ENCODE data around the gene TNFRSF21.

TNFRSF21 gene, protein sequence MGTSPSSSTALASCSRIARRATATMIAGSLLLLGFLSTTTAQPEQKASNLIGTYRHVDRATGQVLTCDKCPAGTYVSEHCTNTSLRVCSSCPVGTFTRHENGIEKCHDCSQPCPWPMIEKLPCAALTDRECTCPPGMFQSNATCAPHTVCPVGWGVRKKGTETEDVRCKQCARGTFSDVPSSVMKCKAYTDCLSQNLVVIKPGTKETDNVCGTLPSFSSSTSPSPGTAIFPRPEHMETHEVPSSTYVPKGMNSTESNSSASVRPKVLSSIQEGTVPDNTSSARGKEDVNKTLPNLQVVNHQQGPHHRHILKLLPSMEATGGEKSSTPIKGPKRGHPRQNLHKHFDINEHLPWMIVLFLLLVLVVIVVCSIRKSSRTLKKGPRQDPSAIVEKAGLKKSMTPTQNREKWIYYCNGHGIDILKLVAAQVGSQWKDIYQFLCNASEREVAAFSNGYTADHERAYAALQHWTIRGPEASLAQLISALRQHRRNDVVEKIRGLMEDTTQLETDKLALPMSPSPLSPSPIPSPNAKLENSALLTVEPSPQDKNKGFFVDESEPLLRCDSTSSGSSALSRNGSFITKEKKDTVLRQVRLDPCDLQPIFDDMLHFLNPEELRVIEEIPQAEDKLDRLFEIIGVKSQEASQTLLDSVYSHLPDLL

DNA sequence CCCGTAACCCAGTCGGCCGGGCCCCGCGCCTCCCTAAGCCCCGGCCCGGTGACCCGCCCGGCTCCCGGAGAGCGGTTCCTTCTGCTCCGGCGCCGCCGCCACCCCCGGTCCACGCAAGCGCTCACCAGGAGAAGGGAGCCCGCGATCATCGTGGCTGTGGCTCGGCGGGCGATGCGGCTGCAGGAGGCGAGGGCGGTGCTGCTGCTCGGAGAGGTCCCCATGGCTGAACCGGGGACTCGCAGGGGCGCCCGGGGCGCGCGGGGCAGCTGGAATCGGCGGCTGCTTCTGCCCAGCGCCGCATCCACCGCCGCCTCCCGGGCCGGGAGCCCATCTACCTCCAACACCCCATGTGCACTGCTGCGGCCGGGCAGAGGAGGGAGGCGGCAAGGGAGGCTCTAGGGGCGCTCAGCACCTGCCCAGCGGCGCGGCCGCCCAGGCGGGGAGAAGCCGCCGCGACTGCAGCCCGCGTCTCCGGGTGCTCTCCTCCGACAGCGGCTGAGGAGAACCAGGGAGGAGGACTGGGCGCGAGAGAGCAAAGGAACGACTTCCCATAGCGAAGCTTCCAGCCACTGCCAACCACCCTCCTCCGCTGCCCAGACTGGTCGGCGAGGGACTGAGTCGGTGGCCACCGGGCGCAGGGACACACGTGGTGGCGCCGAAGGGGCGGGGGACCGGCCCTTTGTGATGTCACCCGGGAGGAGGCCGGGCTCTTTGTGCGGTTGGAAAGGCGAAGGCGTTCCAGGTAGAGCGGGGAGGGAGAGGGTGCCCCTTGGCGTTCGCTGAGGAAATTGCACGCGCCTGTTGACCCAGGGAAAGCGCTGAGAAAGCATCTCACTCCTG, at the start of gene TNFRSF21:
Gene TNFRSF21, minus strand, starts transcription at position 615 of the 840 bp plus-strand sequence. Its CDS starts 394 bp downstream, at position 221.
- Histone ChIP-seq H3K4me3 (ENCODE audit: low read length) (peak within 1 kb of the TSS; percentile 72), H3K9me2 (replicated peaks; ENCODE audit: insufficient read depth, low read length) (no peaks in the 10 kb centered on the region), H3F3A (ENCODE audit: insufficient read depth, low read length) (no peaks in the 10 kb centered on the region), H2AFZ (ENCODE audit: low read length) (peak within 1 kb of the TSS; percentile 77), H4K20me1 (ENCODE audit: insufficient read depth, low read length) (no peaks in the 10 kb centered on the region), H3K27me3 (replicated peaks; ENCODE audit: insufficient read depth, low read length) (no peaks in the 10 kb centered on the region), H3K4me2 (ENCODE audit: low read depth, low read length) (peak within 1 kb of the TSS; percentile 91), H3K36me3 (replicated peaks; ENCODE audit: insufficient read depth, low read length) (no peaks in the 10 kb centered on the region), H3K4me1 (ENCODE audit: low read length) (no peaks in the 10 kb centered on the region), H3K9me3 (replicated peaks; ENCODE audit: insufficient read depth, low read length) (no peaks in the 10 kb centered on the region), H3K9ac (ENCODE audit: low read length) (peak within 1 kb of the TSS; percentile 58), H3K79me2 (ENCODE audit: low read length) (no peaks in the 10 kb centered on the region), H3K27ac (ENCODE audit: low read length) (no peak within 1 kb of the TSS)
- no peak for TF ChIP-seq EZH2phosphoT487 (IDR thresholded peaks at IDR 0.05; ENCODE audit: low read length)
- TF ChIP-seq, protein P1, sequence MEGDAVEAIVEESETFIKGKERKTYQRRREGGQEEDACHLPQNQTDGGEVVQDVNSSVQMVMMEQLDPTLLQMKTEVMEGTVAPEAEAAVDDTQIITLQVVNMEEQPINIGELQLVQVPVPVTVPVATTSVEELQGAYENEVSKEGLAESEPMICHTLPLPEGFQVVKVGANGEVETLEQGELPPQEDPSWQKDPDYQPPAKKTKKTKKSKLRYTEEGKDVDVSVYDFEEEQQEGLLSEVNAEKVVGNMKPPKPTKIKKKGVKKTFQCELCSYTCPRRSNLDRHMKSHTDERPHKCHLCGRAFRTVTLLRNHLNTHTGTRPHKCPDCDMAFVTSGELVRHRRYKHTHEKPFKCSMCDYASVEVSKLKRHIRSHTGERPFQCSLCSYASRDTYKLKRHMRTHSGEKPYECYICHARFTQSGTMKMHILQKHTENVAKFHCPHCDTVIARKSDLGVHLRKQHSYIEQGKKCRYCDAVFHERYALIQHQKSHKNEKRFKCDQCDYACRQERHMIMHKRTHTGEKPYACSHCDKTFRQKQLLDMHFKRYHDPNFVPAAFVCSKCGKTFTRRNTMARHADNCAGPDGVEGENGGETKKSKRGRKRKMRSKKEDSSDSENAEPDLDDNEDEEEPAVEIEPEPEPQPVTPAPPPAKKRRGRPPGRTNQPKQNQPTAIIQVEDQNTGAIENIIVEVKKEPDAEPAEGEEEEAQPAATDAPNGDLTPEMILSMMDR (IDR thresholded peaks at IDR 0.05; ENCODE audit: low read length): peak; percentile 85
- TF ChIP-seq EZH2 (optimal IDR thresholded peaks at IDR 0.05; ENCODE audit: low read depth, low read length): no peak
- DNase-seq: peak; percentile 88

DNA sequence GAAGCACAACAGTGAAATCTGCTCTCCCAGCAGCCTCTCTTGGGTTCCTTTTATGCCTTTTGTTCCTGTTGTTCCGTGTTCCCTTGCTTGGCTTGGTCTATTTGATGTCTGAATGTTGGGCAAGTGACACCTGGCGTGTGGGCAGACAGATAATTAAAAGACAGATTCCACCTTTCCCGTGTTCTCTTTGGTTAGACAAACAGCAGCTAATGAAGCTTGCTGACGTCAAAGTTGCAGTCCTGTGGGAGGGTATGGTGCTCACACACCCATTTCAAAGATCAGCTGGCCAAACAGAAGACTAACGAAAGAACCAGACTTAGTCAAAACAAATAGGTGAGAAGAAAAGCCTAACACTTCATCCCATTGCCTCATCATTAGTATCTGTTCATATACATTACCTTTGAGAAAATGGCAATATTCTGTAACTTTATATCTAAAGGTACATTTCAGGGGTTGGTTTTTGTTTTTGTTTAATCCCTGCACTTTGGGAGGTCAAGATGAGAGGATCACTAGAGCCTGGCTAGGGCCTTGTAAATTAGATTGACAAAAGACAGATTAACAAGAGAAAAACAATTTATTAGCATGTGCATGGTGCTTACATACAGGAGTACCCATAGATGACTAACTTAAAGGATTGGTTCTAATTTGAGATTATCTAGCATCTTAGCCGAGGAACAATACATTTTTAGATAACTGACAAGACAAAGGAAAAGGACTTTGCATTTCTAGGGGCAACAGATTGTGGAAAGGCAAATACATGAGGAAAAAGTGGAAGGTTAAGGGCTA, 48.9 kb upstream of the TNFRSF21 start:
- Histone ChIP-seq H3K79me2 (ENCODE audit: low read length) (no peaks in the 10 kb centered on the region), H3K27ac (ENCODE audit: low read length) (no peak overlapping the region), H4K20me1 (ENCODE audit: insufficient read depth, low read length) (no peaks in the 10 kb centered on the region), H3K9me2 (replicated peaks; ENCODE audit: insufficient read depth, low read length) (no peaks in the 10 kb centered on the region), H3K4me2 (ENCODE audit: low read depth, low read length) (no peak overlapping the region), H3K9me3 (replicated peaks; ENCODE audit: insufficient read depth, low read length) (no peaks in the 10 kb centered on the region), H2AFZ (ENCODE audit: low read length) (no peak overlapping the region), H3K27me3 (replicated peaks; ENCODE audit: insufficient read depth, low read length) (no peaks in the 10 kb centered on the region), H3K4me1 (ENCODE audit: low read length) (peaks cover 27% of the 10 kb centered on the region), H3K4me3 (ENCODE audit: low read length) (no peak overlapping the region), H3K36me3 (replicated peaks; ENCODE audit: insufficient read depth, low read length) (no peaks in the 10 kb centered on the region), H3F3A (ENCODE audit: insufficient read depth, low read length) (no peaks in the 10 kb centered on the region), H3K9ac (ENCODE audit: low read length) (no peak overlapping the region)
- no peak for TF ChIP-seq EZH2 (optimal IDR thresholded peaks at IDR 0.05; ENCODE audit: low read depth, low read length)
- TF ChIP-seq, protein P1 (IDR thresholded peaks at IDR 0.05; ENCODE audit: low read length): no peak
- TF ChIP-seq EZH2phosphoT487 (IDR thresholded peaks at IDR 0.05; ENCODE audit: low read length): no peak
- no peak for DNase-seq

DNA sequence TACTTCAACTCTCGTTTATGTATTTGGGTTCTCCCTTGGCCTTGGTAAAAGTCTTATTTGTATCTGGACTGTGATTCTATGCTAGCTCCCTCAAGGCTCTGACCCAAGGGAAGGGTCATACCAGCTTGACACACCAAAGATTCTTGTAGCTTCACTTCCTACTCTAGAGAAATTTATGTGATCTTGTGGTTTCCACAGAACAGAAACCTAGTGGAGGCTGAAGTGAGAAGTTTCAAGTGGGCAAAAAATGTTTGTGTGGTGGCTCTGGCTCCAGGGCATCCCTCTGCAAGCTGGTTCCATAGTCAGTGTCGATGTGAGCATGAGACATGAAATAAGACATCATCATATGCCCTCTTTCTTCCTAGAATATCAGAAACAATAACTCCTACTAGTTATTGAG, 48.1 kb upstream of the TNFRSF21 start:
- Histone ChIP-seq H3K4me3 (ENCODE audit: low read length) (no peak overlapping the region), H3K79me2 (ENCODE audit: low read length) (no peaks in the 10 kb centered on the region), H3K9ac (ENCODE audit: low read length) (no peak overlapping the region), H3K4me2 (ENCODE audit: low read depth, low read length) (no peak overlapping the region), H3F3A (ENCODE audit: insufficient read depth, low read length) (no peaks in the 10 kb centered on the region), H3K27ac (ENCODE audit: low read length) (no peak overlapping the region), H4K20me1 (ENCODE audit: insufficient read depth, low read length) (no peaks in the 10 kb centered on the region), H3K4me1 (ENCODE audit: low read length) (peaks cover 27% of the 10 kb centered on the region), H3K36me3 (replicated peaks; ENCODE audit: insufficient read depth, low read length) (no peaks in the 10 kb centered on the region), H3K27me3 (replicated peaks; ENCODE audit: insufficient read depth, low read length) (no peaks in the 10 kb centered on the region), H2AFZ (ENCODE audit: low read length) (no peak overlapping the region), H3K9me3 (replicated peaks; ENCODE audit: insufficient read depth, low read length) (no peaks in the 10 kb centered on the region), H3K9me2 (replicated peaks; ENCODE audit: insufficient read depth, low read length) (no peaks in the 10 kb centered on the region)
- peak; percentile 59 for DNase-seq
- TF ChIP-seq EZH2 (optimal IDR thresholded peaks at IDR 0.05; ENCODE audit: low read depth, low read length) (no peak), EZH2phosphoT487 (IDR thresholded peaks at IDR 0.05; ENCODE audit: low read length) (no peak)
- TF ChIP-seq, protein P1 (IDR thresholded peaks at IDR 0.05; ENCODE audit: low read length): no peak
